Tibial artery (tissue), 4 donors: Measurements from ENCODE around the gene USPL1.
A peak's percentile ranks its signal among the peaks of the same experiment; 100 is the strongest.

Experiments used
- DNase-seq, 2 donors: peaks; one replicate each; pipeline ENCODE4 v3.0.0-alpha.2; 2019
- H3K27ac ChIP-seq, 2 donors: fragments of 200-600 bp; sonication (generic) in 1 of 2; 1 replicate in 1 of 2; 2 replicates in 1 of 2; pipeline ENCODE4 v1.5.1; 2018 to 2019; ENCODE audit warnings: mild to moderate bottlenecking in 1 of 2
- H3K27me3 ChIP-seq, 2 donors: fragments of 200-600 bp; sonication (generic) in 1 of 2; one replicate each; pipeline versions ENCODE4 v1.5.1 to v1.6.0; 2016 to 2019
- H3K36me3 ChIP-seq, 3 donors: fragments of 200-600 bp; sonication (generic) in 2 of 3; one replicate each; pipeline ENCODE4 v1.5.1; 2016 to 2019; ENCODE audit warnings: mild to moderate bottlenecking in 2 of 3
- H3K4me1 ChIP-seq, 4 donors: fragments of 200-600 bp; sonication (generic) in 2 of 4; 1 replicate in 3 of 4; 2 replicates in 1 of 4; pipeline ENCODE4 v1.5.1; 2016 to 2019
- H3K4me3 ChIP-seq, 2 donors: fragments of 200-600 bp; sonication (generic) in 1 of 2; 1 replicate in 1 of 2; 2 replicates in 1 of 2; pipeline ENCODE4 v1.5.1; 2018 to 2019; ENCODE audit warnings: mild to moderate bottlenecking in 2 of 2
- H3K9me3 ChIP-seq, 3 donors: fragments of 200-600 bp; sonication (generic) in 1 of 3; one replicate each; pipeline ENCODE4 v1.5.1; 2016 to 2019
- CTCF ChIP-seq, 2 experiments: fragments of 200-600 bp in 1 of 2; fragments of 450-650 bp in 1 of 2; IDR thresholded peaks; one replicate each; pipeline ENCODE4 v1.5.1; 2017 to 2019; ENCODE audit warnings: antibody characterized with exemption in 2 of 2, mild to moderate bottlenecking in 1 of 2, moderate library complexity in 1 of 2
- intact Hi-C: fragments of 100-400 bp; cut with DNase I; formaldehyde crosslinking; loops from one replicate; pipeline ENCODE4 v1.15.0; 2023; ENCODE audit warnings: low total_unique reads

The USPL1 gene

GRCh38 chr13:30698488-30699005 is 80.8 kb downstream of the USPL1 start:
- no peaks in the 10 kb centered on the region for H3K9me3 ChIP-seq
- TF ChIP-seq CTCF (IDR thresholded peaks at IDR 0.05) = no peak
- H3K27me3 ChIP-seq = no peaks in the 10 kb centered on the region
- peak in 1 of 2 donors; percentile 49 for DNase-seq
- no peak overlapping the region for H3K4me3 ChIP-seq
- H3K27ac ChIP-seq = peak overlapping the region; percentile 29 to 42
- H3K4me1 ChIP-seq = peaks cover 0 to 32% (median 16%) of the 10 kb centered on the region in 4 donors
- no peaks in the 10 kb centered on the region for H3K36me3 ChIP-seq
- intact Hi-C loops = no loop called here

GRCh38 chr13:30700364-30700763 is 82.6 kb downstream of the USPL1 start:
- Histone ChIP-seq H3K4me3 (no peak overlapping the region), H3K27me3 (no peaks in the 10 kb centered on the region), H3K4me1 (peaks cover 0 to 32% (median 16%) of the 10 kb centered on the region in 4 donors), H3K36me3 (no peaks in the 10 kb centered on the region), H3K9me3 (no peaks in the 10 kb centered on the region), H3K27ac (no peak overlapping the region)
- no peak for DNase-seq
- no peak for TF ChIP-seq CTCF (IDR thresholded peaks at IDR 0.05)
- intact Hi-C loops = no loop called here

GRCh38 chr13:30702006-30702405 is 84.3 kb downstream of the USPL1 start:
- H3K9me3 ChIP-seq = no peaks in the 10 kb centered on the region
- no peak for TF ChIP-seq CTCF (IDR thresholded peaks at IDR 0.05)
- no peak overlapping the region for H3K27ac ChIP-seq
- intact Hi-C loops = no loop called here
- DNase-seq = no peak
- H3K36me3 ChIP-seq = no peaks in the 10 kb centered on the region
- H3K4me1 ChIP-seq = peaks cover 0 to 23% (median 15%) of the 10 kb centered on the region in 4 donors
- no peak overlapping the region for H3K4me3 ChIP-seq
- H3K27me3 ChIP-seq = no peaks in the 10 kb centered on the region

GRCh38 chr13:30704596-30704995 is 86.9 kb downstream of the USPL1 start:
- H3K9me3 ChIP-seq = no peaks in the 10 kb centered on the region
- no peak overlapping the region for H3K4me3 ChIP-seq
- H3K27me3 ChIP-seq = no peaks in the 10 kb centered on the region
- intact Hi-C loops = no loop called here
- no peaks in the 10 kb centered on the region for H3K36me3 ChIP-seq
- no peak overlapping the region for H3K27ac ChIP-seq
- TF ChIP-seq CTCF (IDR thresholded peaks at IDR 0.05) = no peak
- peaks cover 0 to 21% (median 0%) of the 10 kb centered on the region in 4 donors for H3K4me1 ChIP-seq
- no peak for DNase-seq

GRCh38 chr13:30705680-30706079 is 88.0 kb downstream of the USPL1 start:
- Histone ChIP-seq H3K27ac (no peak overlapping the region), H3K36me3 (no peaks in the 10 kb centered on the region), H3K27me3 (no peaks in the 10 kb centered on the region), H3K4me1 (peaks cover 0 to 21% (median 0%) of the 10 kb centered on the region in 4 donors), H3K9me3 (no peaks in the 10 kb centered on the region), H3K4me3 (no peak overlapping the region)
- intact Hi-C loops = no loop called here
- no peak for TF ChIP-seq CTCF (IDR thresholded peaks at IDR 0.05)
- no peak for DNase-seq

GRCh38 chr13:30708541-30708940 is 90.8 kb downstream of the USPL1 start:
- Histone ChIP-seq H3K9me3 (no peaks in the 10 kb centered on the region), H3K4me1 (peaks cover 0 to 21% (median 0%) of the 10 kb centered on the region in 4 donors), H3K4me3 (no peak overlapping the region), H3K27me3 (no peaks in the 10 kb centered on the region), H3K36me3 (no peaks in the 10 kb centered on the region), H3K27ac (peak overlapping the region in 1 of 2 donors; percentile 1)
- no peak for TF ChIP-seq CTCF (IDR thresholded peaks at IDR 0.05)
- intact Hi-C loops = no loop called here
- no peak for DNase-seq
